ENCODE results near the gene GNPDA2.

- TF ChIP-seq TAF1 (IDR thresholded peaks at IDR 0.05; ENCODE audit: borderline replicate concordance, insufficient read depth, low read length) (no peak), SIN3A (IDR thresholded peaks at IDR 0.05; ENCODE audit: borderline replicate concordance, insufficient read depth, low read length) (no peak), REST (IDR thresholded peaks at IDR 0.05; ENCODE audit: insufficient read depth in 1 of 2, low read depth in 2 of 2, low read length in 2 of 2) (no peak)
Observed at GRCh38 chr4:44713125-44713524, 13.2 kb downstream of the GNPDA2 start.

Data from PFSK-1 (cell line).